Measurements from ENCODE around the gene UQCRQ.
"Not testable (repeated sequence)": the region's sequence is repeated elsewhere in the genome, so short reads cannot be mapped to it uniquely, and the experiment has no call there.

UQCRQ gene

GRCh38 chr5:132834057-132834456 lies 32.4 kb upstream of the UQCRQ start:
- no peak for DNase-seq

DNA sequence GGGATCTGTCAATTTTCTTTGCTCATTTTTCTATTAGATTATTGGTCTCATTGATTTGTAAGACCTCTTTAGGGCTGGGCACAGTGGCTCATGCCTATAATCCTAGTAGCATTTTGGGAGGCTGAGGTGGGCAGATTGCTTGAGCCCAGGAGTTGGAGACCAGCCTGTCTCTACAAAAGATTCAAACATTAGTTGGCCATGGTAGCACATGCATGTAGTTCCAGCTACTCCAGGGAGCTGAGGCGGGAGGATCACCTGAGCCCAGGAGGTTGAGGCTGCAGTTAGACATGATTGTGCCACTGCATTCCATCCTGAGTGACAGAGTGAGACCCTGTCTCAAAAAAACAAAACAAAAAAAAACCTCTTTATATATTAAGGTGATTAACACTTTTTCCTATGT lies 29.6 kb upstream of the UQCRQ start:
- DNase-seq: no peak

- no peak for DNase-seq
Observed at GRCh38 chr5:132837868-132838267, 28.6 kb upstream of the UQCRQ start.

- no peak for DNase-seq
Observed at GRCh38 chr5:132838516-132839282, 27.7 kb upstream of the UQCRQ start.

DNA sequence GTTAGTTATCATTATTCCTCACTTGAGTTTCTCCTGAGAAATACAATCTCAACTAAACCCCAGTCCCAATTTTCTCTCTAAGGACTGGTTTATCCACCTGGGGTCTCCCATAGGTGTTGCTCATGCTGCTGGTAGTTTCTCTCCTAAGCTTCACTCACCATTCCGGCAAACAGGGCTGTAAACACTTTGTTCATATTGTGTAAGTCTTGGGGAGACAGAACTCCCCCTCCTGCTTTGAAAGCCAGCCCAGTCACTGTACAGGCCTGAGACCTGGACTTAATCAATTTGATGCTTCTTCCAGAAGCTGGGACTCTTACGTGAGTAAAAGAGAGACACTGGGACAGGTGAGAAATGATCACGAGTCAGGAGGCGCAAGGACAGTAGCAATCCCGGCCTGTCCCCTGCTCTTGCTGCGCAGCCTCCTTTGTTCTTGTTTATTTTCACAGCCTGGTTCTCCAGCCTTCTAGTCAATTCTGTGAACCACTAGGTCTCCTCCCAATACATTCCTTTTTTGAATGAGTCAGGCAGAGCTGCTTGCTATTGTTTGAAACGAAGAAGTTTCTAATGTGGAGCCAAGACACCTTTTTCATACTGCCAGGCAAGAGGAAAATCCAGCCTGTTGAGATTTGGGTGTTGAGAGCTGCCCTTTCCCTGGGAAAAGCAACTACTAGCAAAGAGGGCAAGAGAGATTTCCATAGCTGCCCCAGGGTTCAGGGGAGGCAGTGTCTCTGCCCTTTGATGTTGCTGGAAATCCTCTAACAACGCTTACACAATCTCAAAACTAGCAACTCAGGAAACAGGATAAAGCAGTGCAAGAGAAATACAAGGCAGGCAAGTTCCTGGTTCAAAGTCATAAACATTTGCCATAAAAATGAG lies 26.8 kb upstream of the UQCRQ start:
- no peak for DNase-seq

- no peak for DNase-seq
Observed at GRCh38 chr5:132840313-132840712, 26.1 kb upstream of the UQCRQ start.

DNA sequence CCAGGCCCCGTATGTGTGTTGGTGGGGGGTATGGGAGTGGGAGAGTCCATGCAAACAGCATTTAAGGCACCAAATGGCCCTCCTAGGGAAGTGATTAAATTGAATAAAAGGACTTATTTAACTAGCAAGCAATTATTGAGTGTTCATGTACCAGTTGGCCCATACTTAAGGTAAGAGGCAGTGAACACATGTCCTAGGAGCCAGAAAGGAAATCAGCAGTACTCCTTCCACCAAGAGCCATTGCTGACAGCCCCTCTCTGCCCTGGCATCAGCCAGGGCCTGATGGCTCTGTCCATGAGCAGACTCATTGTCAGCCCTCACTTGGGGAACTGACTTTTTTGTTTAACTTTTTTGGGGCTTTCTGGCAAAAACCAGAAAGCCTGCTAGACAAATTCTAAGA lies 25.5 kb upstream of the UQCRQ start:
- DNase-seq: no peak

- DNase-seq: no peak
Observed at GRCh38 chr5:132841305-132841704, 25.1 kb upstream of the UQCRQ start.

GRCh38 chr5:132848270-132848669 lies 18.2 kb upstream of the UQCRQ start:
- no peak for DNase-seq

DNA sequence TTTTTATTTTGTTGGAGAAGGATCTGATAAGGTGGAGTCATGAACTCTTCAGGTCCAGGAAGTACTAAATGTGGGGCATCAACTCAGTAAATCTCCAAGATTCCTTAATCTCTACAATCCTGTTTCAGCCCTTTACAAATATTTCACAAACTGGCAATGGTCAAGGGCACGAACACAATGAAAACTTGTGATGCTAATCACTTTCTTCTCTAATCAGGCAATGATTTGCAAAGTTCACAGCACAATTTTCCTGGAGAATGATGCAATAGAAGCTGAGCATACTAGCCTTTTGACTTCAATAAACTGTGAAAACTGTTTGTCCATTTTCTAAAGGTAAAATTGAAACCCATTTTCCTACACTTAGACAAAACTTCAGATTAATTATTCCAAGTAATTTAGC lies 17.1 kb upstream of the UQCRQ start:
- no peak for DNase-seq

DNA sequence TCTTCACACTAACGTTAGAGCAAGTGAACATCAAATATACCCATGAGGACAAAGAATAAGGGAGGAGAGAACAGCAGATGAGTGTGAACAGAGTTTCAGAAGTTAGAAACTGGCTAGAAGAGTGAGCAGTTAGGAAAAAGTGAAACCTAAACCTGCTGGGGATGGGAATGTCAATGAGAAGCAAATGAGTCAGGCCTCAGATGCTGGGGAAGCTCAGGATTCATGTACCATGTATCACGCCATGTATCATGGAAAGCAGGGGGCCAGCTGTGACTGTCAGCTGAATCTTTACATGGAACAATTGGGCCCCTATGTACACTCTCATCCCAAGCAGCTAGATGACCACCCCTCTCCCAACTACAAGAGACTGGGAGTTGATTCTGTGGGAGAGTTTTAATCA lies 16.4 kb upstream of the UQCRQ start:
- no peak for DNase-seq

DNA sequence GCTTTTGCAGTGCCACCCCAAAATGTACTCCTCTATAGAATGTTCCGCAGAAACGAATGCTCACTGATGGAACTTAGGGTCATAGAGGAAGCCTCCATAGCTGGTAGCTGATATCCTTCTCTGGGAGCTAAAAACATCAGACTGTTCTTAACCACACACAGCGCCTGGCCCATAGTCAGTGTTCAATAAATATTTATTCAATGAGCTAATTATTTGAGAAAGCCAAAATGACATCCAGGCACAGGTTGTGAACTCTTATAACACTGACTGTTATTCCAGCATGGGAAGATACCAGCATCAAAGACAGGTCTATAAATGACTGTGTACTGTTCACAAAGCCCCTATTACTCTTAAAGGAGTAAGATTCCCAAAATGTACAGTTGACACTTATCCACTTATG lies 13.1 kb upstream of the UQCRQ start:
- no peak for DNase-seq

DNA sequence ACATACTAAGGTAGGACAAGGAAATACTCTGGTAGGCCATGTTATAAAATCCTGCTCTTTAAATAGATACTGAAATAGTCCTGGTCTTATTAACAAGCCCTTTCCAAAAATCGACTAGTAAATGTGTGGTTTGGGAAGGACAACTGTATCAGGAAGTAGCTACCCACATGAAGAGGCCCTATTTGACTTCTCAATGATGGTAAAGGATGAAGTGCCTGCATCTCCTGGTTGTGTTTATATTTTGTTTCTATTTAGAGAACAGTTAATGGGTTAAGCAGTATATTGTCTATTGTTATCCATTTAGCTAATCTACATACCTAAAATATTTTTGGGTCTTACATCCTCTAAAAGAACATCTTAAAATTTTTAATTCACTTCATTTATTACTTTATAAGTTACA lies 12.7 kb upstream of the UQCRQ start:
- no peak for DNase-seq

- DNase-seq: no peak
Observed at GRCh38 chr5:132854301-132854700, 12.1 kb upstream of the UQCRQ start.

DNA sequence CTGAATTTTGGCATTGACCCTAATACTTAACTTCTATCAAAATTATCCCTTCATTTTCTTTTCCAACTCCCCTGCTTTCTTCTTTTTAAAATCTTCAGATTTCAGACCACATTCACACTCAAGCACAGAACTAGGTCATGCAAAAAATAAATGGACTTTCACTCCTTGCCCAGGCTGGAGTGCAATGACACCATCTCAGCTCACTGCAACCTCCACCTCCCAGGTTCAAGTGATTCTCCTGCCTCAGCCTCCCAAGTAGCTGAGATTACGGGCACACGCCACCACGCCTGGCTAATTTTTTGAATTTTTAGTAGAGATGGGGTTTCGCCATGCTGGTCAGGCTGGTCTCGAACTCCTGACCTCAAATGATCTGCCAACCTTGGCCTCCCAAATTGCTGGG lies 11.4 kb upstream of the UQCRQ start:
- DNase-seq: not testable (repeated sequence)

DNA sequence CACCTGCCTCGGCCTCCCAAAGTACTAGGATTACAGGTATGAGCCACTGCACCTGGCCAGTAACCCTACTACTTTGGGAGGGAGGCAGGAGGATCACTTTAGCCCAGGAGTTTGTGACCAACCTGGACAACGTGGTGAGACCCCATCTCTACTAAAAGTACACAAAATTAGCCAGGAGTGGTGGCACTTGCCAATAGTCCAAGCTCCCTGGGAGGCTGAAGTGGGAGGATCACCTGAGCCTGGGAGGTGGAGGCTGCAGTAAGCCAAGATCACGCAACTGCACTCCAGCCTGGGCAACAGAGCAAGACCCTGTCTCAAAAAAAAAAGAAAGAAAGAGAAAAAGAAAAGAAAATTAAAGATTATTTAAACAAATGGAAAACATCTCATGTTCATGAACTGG lies 10.4 kb upstream of the UQCRQ start:
- DNase-seq: no peak

- DNase-seq: no peak
Observed at GRCh38 chr5:132859889-132860437, 6.5 kb upstream of the UQCRQ start.

DNA sequence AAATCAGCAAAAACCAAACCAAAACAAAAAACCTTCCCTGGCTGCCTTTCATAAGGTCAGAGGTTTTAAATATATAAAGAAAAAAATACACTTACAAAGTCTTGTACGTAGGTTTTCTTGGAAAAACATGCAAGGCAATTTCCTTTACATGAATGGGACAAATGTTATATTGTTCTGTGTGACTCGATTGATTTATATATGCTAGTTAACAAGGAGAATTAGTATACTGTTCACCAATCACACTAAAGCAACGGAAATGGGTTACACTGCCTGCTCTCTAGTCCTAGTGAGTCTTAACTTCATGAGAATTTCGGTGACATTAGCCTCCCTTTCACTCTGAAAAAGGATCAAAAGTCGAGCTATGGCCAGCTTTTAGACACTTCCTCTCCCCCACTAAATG lies 5.7 kb upstream of the UQCRQ start:
- DNase-seq: no peak

DNA sequence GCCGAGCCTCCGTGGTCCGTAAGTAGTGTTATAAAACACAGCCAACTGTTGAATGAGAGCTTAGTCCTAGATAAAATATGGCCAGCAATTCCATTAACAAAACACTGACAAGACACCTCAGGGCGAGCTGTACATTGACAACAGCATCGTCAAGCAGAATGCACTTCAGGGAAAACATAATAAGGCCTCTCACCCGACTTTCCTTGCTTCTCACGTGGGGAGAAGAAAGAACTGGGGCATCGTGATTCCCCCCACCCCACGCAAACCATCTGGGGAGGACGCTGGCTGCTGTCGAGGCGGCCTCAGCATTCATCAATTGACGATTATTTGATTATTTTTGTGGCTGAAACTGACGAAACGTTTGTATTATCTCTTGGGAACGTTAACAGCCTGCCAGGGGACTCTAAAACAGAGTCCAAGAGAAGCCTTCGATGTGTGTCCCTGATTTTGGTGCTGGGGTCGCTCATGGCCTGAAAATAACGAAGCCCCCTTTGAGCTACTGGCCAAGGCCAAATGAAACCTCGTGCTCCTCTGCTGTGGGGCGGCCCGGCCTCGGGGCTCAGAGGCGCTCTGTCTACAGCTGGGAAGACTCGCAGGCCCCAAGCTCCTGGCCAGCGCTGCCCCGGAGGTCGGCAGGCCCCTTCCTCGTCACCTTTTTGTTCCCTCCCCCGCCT lies 637 bp upstream of the UQCRQ start:
- no peak for DNase-seq

DNA sequence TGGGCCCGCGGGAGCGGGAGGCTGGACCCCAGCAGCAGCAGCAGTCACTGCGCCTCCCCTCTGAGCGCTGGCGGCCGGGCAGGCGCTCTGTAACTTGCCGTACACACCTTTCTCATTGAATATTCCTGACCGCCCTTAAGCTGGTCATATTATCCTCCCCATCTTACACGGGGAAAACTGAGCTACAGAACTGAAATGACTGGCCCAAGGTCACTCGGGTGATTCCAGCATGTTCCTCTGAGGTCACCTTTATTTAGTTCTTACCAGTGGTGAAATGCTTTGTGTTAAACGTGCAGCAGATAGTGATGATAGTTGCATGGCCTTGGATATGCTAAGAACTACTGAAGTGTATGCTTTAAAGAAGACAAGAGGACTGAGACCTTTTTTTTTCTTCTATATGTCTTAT lies 607 bp downstream of the UQCRQ start:
- DNase-seq: no peak

- DNase-seq: no peak
Observed at GRCh38 chr5:132868754-132869153, 2.3 kb downstream of the UQCRQ start.

GRCh38 chr5:132870801-132871200 lies 4.4 kb downstream of the UQCRQ start:
- no peak for DNase-seq
